Activated gamma-delta T cell treated with anti-CD3 and anti-CD28 coated beads, Interleukin-2, amount 50 U/mL, for 16 hours (primary cell): ENCODE results near the gene MSI2.

Source experiments
- DNase-seq: peaks from one replicate; pipeline ENCODE4 v3.0.0-alpha.2; 2020; ENCODE audit warnings: low read depth

The MSI2 gene

DNA sequence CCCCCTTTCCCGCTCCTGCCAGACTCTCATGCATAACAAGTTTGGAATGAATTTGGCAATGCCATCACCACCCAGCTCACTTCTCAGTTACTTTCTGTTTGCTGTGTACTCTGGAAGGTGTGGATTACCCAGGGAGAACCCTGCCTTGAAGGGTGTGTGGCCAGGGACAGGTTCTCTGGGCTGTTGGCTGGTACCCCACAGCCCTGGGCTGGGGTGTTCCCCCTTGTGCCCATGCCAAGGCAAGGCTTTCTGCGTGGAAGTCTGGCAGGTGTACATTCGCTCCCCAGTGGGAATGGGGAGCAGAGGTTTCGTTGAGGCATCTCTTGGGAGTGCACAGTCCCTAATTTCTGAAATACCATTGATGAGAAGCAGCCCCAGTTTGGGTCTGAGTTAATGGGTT lies 301.1 kb downstream of the MSI2 start:
- DNase-seq: no peak

DNA sequence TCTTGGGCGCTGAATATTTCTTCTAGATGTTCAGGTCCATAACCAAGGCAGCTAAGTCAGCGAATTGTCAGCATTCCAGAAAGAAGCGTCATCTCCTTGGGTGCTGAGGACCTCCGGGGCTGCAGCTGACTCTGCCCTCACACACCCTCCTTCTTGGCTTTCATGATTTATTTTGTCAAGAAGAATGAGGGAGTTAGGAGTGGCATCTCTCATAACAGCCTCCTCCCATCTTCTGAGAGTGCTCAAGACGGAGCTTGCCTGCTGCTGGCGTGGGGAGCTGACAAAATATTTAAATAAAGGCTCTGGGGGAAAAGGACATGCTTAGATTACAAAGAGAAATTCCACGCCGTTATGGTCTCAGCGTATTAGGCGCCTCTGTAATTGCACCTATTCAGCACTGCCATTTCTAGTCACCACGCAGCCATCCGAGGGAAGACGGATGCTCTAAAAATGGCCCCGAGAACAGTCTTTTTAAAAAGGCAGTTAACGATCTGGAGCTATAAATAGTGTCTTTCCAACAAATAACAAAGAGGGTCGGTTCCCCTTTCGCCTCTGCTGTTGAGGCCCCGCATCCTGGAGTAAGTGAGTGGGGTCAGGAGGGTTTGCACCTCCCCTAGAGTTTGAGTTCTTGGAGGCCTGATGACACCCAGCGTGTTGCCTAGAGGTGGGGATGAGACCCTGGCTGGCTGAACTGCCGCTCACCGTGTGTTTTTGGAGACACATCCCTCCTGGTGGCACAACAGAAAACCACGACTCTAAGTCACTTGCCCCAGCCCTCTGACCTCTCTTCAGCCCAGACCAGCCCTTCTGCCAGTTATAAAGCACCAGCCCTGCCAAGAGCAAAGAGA lies 301.7 kb downstream of the MSI2 start:
- DNase-seq: no peak

DNA sequence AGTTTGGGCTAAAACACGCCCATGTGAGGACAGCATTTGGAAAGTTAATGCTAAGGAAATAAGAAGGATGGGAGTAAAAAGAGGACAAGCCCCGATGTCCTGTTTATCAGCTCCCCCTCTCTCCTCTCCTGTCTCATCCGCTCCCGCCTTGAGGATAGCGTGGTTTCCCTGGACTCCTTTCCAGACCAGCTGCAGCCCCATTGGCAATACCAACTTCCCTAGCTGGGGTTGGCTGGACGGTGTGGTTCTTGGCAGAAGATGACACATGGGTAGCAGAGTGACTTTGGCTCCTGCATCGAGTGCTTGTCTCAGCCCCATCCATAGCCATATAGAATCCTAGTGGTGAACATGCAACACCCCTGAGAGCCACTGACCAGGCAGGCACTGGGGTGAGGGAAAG lies 302.9 kb downstream of the MSI2 start:
- DNase-seq: no peak

DNA sequence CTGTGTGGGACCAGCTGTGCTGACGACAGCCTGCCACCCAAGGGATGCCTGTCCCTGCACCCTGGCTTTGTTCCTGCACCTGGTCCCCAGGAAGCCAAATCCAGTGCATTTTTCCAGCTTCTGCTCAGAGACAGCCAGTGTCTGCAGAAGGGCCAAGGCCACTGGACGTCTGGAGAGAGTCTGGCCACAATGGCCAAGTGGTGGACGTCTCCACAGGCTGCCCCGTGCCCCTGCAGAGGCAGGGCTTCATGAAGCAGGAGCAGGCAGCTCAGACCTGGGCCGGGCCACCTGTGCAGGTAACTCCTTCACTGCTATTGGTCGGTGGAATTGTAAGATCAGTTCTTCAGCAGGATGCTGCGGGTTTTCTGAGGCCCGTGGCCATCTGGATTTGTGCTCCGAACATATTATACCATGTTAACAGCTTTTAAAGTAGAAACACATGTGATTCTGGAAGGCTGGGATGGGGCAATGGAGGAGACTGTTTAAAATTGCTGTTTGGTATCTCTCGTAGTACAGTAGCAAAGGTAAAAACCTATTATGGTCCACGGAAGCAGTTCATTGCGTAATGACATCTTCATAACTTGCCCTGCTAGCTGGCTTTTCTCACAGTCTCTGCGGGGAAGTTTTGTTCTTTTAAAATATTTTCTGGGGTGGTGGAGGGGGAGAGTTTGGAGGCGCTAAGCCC lies 303.5 kb downstream of the MSI2 start:
- DNase-seq: no peak

DNA sequence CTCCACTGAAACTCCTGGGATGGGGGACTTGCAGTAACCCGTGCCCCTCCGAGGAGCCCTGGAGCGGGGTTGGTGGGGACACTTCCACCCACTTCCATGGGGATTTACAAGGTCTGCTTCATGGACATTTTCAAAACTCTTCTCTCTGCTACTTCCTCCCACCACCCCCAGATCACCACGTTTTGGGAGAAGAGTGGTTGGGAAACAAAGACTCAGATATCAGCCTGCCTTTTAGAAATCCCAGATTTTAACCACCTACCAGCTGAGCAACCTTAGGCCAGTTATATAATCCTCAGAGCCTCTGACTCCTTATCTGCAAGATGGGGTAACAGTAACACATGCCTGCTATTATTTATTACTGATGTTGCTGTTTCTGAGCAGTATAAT lies 304.0 kb downstream of the MSI2 start:
- DNase-seq: no peak

- DNase-seq: no peak
These were observed 304.9 kb downstream of the MSI2 start for GRCh38 chr17:57561072-57561861.

DNA sequence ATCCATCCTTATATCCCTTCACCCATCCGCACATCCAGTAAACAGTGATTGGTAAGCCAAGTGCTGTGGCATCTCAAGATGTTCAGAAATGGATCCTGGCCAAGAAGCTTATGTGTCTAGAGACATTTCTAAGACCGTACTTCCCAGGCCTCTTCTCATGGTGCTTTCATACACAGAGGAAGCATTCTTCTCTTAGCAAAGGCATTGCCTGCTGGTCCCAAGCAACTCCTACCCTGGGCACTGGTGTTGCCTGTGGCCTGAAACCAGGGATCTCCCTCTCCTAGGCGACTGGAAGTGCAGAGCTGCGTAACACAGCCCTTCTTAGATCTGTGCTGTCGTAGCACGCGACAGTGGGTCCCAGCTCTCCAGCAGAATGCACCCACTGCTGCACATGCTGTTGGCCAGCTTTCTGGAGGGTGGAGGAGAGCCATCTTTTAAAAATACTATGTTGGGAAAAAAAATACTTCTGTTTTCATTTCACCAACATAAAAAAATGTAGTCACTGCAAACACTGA lies 305.9 kb downstream of the MSI2 start:
- DNase-seq: no peak

DNA sequence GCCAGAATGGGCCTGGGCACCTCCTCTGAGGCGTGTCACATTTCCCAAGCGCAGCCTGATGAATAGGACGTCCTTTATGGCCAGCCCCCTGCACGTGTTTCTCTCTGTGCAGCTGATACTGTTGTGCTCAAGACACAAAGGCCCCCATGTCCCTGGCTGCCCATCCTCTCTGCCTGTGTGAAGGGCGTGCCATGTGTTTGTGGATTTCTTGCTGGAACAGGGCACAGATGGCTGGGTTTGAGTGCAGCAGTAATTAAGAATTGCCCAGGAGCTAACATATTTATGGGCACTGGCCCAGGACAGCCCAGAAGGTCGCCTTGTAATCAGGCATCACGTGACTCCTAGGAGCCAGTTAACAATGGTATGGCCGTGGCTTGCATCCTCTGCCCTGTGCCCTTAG lies 307.6 kb downstream of the MSI2 start:
- no peak for DNase-seq

- no peak for DNase-seq
These were observed 308.9 kb downstream of the MSI2 start for GRCh38 chr17:57565176-57565575.

- no peak for DNase-seq
These were observed 310.4 kb downstream of the MSI2 start for GRCh38 chr17:57566721-57567120.

DNA sequence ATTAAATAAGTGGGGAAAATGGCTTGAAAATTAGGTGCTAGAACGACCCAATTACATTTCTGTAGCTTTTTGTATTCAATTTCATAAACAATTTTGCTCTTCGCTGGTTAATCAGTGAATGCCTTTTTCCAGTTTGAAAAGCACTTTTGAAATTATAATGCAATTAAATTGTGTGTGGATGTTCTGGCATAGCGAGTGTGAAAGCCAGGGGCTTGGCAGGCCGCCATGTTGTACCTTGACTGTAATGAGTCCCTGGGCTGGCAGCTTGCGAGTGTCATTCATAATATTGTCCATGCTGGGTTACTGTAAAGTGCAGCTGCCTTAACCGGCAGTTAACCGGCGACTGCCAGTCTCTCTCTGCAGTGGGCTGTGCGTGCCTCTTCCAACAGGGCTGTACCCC lies 310.9 kb downstream of the MSI2 start:
- no peak for DNase-seq

DNA sequence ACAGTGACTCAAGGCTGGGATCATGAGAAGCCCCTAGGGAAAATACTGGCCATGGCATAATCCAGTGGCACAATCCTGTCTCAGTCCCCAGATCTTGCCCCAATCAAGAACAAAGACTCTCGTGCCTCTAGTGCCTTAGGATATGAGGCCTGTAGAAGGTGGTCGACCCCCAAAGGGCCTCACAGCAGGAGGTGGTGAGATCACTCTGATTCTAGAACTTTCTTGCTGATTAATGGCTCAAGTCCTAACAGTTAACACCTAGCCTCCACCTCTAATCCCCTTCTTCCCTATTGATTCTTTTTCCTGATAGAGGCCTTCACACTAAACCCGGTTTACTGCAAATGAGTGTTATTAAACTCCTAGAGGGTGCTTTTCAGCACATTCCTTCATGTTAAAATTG lies 312.0 kb downstream of the MSI2 start:
- no peak for DNase-seq

GRCh38 chr17:57569021-57569420 lies 312.7 kb downstream of the MSI2 start:
- DNase-seq: no peak

- DNase-seq: no peak
These were observed 313.5 kb downstream of the MSI2 start for GRCh38 chr17:57569853-57570252.

- no peak for DNase-seq
These were observed 314.5 kb downstream of the MSI2 start for GRCh38 chr17:57570724-57571344.

DNA sequence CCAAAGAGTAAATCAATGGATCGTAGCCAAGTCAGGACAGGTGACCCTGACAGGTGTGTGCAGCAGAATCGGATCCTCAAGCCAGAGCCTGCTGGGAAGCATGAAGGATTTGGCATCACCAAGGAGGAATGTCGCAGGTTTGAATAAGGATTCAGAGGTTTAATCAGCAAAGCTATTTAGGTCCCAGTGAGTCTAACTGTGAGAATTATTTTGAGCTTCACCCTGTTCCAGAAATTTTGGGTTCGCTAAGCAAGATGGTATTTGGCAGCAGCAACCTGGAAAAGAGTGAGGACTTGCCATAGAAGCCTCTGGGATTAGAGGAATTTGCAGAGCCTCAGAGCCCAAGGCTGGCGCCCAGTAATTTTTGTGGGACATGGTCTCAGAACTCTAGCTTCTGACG lies 315.7 kb downstream of the MSI2 start:
- DNase-seq: no peak

DNA sequence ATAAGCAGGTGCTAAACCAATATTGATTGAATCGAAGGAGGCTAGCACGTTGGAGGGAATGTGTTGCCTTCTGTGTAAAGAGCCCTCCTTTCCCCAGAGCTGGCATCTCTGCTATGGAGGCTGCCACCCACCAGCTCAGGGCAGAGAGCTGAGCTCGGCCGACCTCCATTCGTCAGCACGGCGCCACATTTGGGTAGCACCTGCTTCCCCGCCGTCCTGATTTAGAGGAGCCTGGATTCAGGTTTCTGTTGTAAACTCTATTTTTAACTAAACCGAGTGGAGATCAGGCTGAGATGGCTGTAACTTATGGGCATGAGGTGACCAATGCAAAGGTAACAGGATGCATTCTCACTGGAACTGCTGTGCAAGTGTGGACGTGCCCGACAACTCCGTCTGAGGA lies 316.3 kb downstream of the MSI2 start:
- DNase-seq: no peak

DNA sequence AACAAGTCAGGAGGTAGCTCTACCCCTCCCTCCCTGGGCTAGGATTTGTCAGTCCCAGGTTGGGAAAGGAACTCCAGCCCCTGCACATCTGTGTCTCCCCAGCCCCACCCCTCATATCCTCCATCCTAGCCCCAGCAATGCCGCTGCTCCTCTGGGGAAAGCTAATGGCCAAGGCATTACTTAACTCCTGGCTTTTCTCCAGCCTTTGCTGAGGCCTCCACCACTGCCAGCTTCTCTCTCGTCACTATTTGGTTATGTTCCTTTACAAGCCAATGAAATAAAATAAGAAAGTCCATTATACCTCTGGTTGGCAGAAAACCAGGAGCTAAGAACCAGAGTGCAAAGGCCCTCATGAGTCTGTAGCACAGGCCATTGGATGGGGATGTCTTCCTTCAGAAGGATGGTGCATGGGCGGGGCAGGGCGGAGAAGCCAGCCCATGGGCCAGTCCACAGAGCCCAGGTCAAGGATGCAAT lies 317.8 kb downstream of the MSI2 start:
- no peak for DNase-seq

- DNase-seq: no peak
These were observed 320.4 kb downstream of the MSI2 start for GRCh38 chr17:57576744-57577143.

DNA sequence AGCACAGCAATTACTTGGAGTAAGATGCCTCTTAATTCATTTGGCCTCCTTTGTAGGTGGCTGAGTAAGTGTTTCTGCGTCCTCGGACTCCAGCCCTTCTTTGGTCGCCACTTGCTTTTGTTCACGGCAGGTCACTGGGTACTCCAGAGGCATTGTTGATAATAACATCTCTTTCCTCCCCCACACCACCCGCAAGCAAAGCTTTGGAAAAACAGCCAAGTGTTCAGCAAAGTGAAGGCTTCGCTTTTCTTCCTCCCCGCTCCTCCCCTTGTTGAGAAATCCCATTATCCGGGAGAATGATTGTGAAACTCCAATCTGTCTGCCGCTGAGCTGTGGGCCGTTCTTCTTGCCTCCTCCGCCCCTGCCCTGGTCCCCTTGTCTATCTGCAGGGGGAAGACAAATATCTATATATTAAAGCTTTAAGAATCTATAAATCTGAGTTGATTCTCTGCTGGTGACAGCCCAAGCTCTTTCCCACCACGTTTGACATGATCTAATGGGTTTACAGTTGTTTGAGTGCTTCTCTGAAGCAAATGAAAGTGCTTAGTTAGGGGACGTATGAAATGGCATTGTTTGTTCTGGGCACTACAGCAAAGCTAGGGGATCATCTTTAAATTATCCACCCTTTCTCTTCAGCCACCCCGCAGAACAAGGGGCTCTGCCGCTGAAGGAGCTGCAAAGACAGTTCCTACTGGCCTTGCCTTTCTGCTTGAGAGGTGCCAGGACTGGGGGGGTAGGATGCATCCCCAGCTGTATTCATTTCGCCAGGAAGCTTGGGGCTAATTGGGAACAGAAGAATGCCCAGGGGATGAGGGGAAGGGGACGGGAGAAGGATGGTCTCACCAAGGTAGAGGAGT lies 321.7 kb downstream of the MSI2 start:
- no peak for DNase-seq

DNA sequence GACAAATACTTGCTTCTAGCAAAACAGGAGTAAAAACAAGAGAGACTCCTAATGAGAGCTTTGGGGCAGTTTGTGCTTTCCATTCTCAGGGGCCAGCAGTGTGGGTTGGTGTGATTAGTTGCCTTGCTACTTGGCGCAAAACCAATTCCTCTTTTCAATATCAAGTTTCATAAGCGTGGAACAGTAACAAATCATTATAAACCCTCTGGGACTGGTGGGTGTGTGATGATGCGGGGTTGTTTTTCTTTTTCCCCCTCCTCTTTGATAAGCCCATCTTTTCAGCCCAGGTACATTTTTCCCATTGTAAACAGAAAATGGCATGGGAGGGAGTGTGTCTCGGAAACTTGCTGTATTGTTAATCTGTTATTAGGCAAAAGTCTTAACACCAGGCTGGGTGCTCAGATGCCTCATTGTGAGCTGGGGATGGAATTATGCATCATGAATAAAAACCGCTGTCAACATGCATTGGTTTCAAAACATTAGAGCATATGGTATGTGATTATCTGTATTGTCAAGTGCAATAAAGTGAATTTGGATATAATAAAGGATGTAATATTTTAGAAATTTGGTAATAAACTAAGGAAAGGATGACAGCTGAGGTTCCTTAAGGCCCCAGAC lies 322.4 kb downstream of the MSI2 start:
- no peak for DNase-seq
